ENCODE results near the gene ARHGAP24.

Gene ARHGAP24

GRCh38 chr4:85783483-85783882 lies 308.5 kb downstream of the ARHGAP24 start:
- WGBS, result 92% methylated on average over 2 of the region's 2 CpGs
- H3K27ac ChIP-seq (ENCODE audit: low read depth, low read length), result no peak overlapping the region

GRCh38 chr4:85783900-85784299 lies 308.9 kb downstream of the ARHGAP24 start:
- no peak overlapping the region for H3K9ac ChIP-seq (ENCODE audit: low read depth, low read length)
- H3K27ac ChIP-seq (ENCODE audit: low read depth, low read length), result no peak overlapping the region
- no peak overlapping the region for H3K4me3 ChIP-seq (ENCODE audit: low read length)
- H3K9me3 ChIP-seq (ENCODE audit: insufficient read depth, low read depth, low read length), result no peaks in the 10 kb centered on the region
- H3K4me1 ChIP-seq (ENCODE audit: insufficient read depth, low read length), result peaks cover under 1% of the 10 kb centered on the region
- WGBS, result 92% methylated on average over 1 of the region's 1 CpG
- H3K27me3 ChIP-seq (ENCODE audit: insufficient read depth, low read length), result no peaks in the 10 kb centered on the region
- no peaks in the 10 kb centered on the region for H3K36me3 ChIP-seq (ENCODE audit: insufficient read depth, low read length)

More at GRCh38 chr4:85783483-85783882, 308.5 kb downstream of the ARHGAP24 start:
- no peaks in the 10 kb centered on the region for H3K9me3 ChIP-seq (ENCODE audit: insufficient read depth, low read depth, low read length)
- H3K36me3 ChIP-seq (ENCODE audit: insufficient read depth, low read length), result no peaks in the 10 kb centered on the region
- H3K4me1 ChIP-seq (ENCODE audit: insufficient read depth, low read length), result peaks cover 5% of the 10 kb centered on the region
- no peak overlapping the region for H3K4me3 ChIP-seq (ENCODE audit: low read length)
- no peak overlapping the region for H3K9ac ChIP-seq (ENCODE audit: low read depth, low read length)
- H3K27me3 ChIP-seq (ENCODE audit: insufficient read depth, low read length), result no peaks in the 10 kb centered on the region

GRCh38 chr4:85784348-85784747 lies 309.4 kb downstream of the ARHGAP24 start:
- Histone ChIP-seq H3K9me3 (ENCODE audit: insufficient read depth, low read depth, low read length) (no peaks in the 10 kb centered on the region), H3K27me3 (ENCODE audit: insufficient read depth, low read length) (no peaks in the 10 kb centered on the region), H3K9ac (ENCODE audit: low read depth, low read length) (no peak overlapping the region), H3K27ac (ENCODE audit: low read depth, low read length) (no peak overlapping the region), H3K4me1 (ENCODE audit: insufficient read depth, low read length) (no peaks in the 10 kb centered on the region), H3K36me3 (ENCODE audit: insufficient read depth, low read length) (no peaks in the 10 kb centered on the region), H3K4me3 (ENCODE audit: low read length) (no peak overlapping the region)
- WGBS, result 88% methylated on average over 3 of the region's 3 CpGs

GRCh38 chr4:85784947-85785346 lies 310.0 kb downstream of the ARHGAP24 start:
- H3K27me3 ChIP-seq (ENCODE audit: insufficient read depth, low read length), result no peaks in the 10 kb centered on the region
- H3K9ac ChIP-seq (ENCODE audit: low read depth, low read length), result no peak overlapping the region
- H3K9me3 ChIP-seq (ENCODE audit: insufficient read depth, low read depth, low read length), result no peaks in the 10 kb centered on the region
- H3K4me3 ChIP-seq (ENCODE audit: low read length), result no peak overlapping the region
- 83% methylated on average over 1 of the region's 1 CpG for WGBS
- H3K36me3 ChIP-seq (ENCODE audit: insufficient read depth, low read length), result no peaks in the 10 kb centered on the region
- no peak overlapping the region for H3K27ac ChIP-seq (ENCODE audit: low read depth, low read length)
- H3K4me1 ChIP-seq (ENCODE audit: insufficient read depth, low read length), result no peaks in the 10 kb centered on the region

- H3K4me3 ChIP-seq (ENCODE audit: low read length), result no peak overlapping the region
- H3K4me1 ChIP-seq (ENCODE audit: insufficient read depth, low read length), result no peaks in the 10 kb centered on the region
- 88% methylated on average over 3 of the region's 3 CpGs for WGBS
- H3K27me3 ChIP-seq (ENCODE audit: insufficient read depth, low read length), result no peaks in the 10 kb centered on the region
- H3K9ac ChIP-seq (ENCODE audit: low read depth, low read length), result no peak overlapping the region
- no peaks in the 10 kb centered on the region for H3K9me3 ChIP-seq (ENCODE audit: insufficient read depth, low read depth, low read length)
- no peaks in the 10 kb centered on the region for H3K36me3 ChIP-seq (ENCODE audit: insufficient read depth, low read length)
- H3K27ac ChIP-seq (ENCODE audit: low read depth, low read length), result no peak overlapping the region
Observed at GRCh38 chr4:85787133-85787532, 312.2 kb downstream of the ARHGAP24 start.

GRCh38 chr4:85788604-85789003 lies 313.7 kb downstream of the ARHGAP24 start:
- H3K36me3 ChIP-seq (ENCODE audit: insufficient read depth, low read length), result no peaks in the 10 kb centered on the region
- H3K27me3 ChIP-seq (ENCODE audit: insufficient read depth, low read length), result no peaks in the 10 kb centered on the region
- H3K27ac ChIP-seq (ENCODE audit: low read depth, low read length), result no peak overlapping the region
- 73% methylated on average over 2 of the region's 2 CpGs for WGBS
- no peak overlapping the region for H3K9ac ChIP-seq (ENCODE audit: low read depth, low read length)
- H3K9me3 ChIP-seq (ENCODE audit: insufficient read depth, low read depth, low read length), result no peaks in the 10 kb centered on the region
- H3K4me1 ChIP-seq (ENCODE audit: insufficient read depth, low read length), result no peaks in the 10 kb centered on the region
- H3K4me3 ChIP-seq (ENCODE audit: low read length), result no peak overlapping the region

GRCh38 chr4:85789241-85789640 lies 314.3 kb downstream of the ARHGAP24 start:
- Histone ChIP-seq H3K4me1 (ENCODE audit: insufficient read depth, low read length) (no peaks in the 10 kb centered on the region), H3K36me3 (ENCODE audit: insufficient read depth, low read length) (no peaks in the 10 kb centered on the region), H3K27ac (ENCODE audit: low read depth, low read length) (no peak overlapping the region), H3K27me3 (ENCODE audit: insufficient read depth, low read length) (no peaks in the 10 kb centered on the region), H3K9me3 (ENCODE audit: insufficient read depth, low read depth, low read length) (no peaks in the 10 kb centered on the region), H3K9ac (ENCODE audit: low read depth, low read length) (no peak overlapping the region), H3K4me3 (ENCODE audit: low read length) (no peak overlapping the region)
- WGBS, result 96% methylated on average over 1 of the region's 3 CpGs

GRCh38 chr4:85790582-85790981 lies 315.6 kb downstream of the ARHGAP24 start:
- no peaks in the 10 kb centered on the region for H3K4me1 ChIP-seq (ENCODE audit: insufficient read depth, low read length)
- H3K36me3 ChIP-seq (ENCODE audit: insufficient read depth, low read length), result no peaks in the 10 kb centered on the region
- H3K27ac ChIP-seq (ENCODE audit: low read depth, low read length), result no peak overlapping the region
- H3K9me3 ChIP-seq (ENCODE audit: insufficient read depth, low read depth, low read length), result no peaks in the 10 kb centered on the region
- no peak overlapping the region for H3K4me3 ChIP-seq (ENCODE audit: low read length)
- no peak overlapping the region for H3K9ac ChIP-seq (ENCODE audit: low read depth, low read length)
- H3K27me3 ChIP-seq (ENCODE audit: insufficient read depth, low read length), result no peaks in the 10 kb centered on the region

GRCh38 chr4:85792376-85793232 lies 317.7 kb downstream of the ARHGAP24 start:
- Histone ChIP-seq H3K4me1 (ENCODE audit: insufficient read depth, low read length) (no peaks in the 10 kb centered on the region; the same call in 1 of the 2 replicates), H3K27me3 (ENCODE audit: insufficient read depth, low read length) (no peaks in the 10 kb centered on the region), H3K27ac (ENCODE audit: low read depth, low read length) (no peak overlapping the region), H3K9me3 (ENCODE audit: insufficient read depth, low read depth, low read length) (no peaks in the 10 kb centered on the region), H3K4me3 (ENCODE audit: low read length) (no peak overlapping the region), H3K9ac (ENCODE audit: low read depth, low read length) (no peak overlapping the region), H3K36me3 (ENCODE audit: insufficient read depth, low read length) (no peaks in the 10 kb centered on the region)

- H3K9ac ChIP-seq (ENCODE audit: low read depth, low read length), result no peak overlapping the region
- H3K9me3 ChIP-seq (ENCODE audit: insufficient read depth, low read depth, low read length), result 0 out of 2 replicates have a peak, but pooled peaks cover 2% of the 10 kb centered on the region
- H3K27me3 ChIP-seq (ENCODE audit: insufficient read depth, low read length), result no peaks in the 10 kb centered on the region
- H3K27ac ChIP-seq (ENCODE audit: low read depth, low read length), result no peak overlapping the region
- H3K4me3 ChIP-seq (ENCODE audit: low read length), result no peak overlapping the region
- H3K4me1 ChIP-seq (ENCODE audit: insufficient read depth, low read length), result no peaks in the 10 kb centered on the region; the same call in 1 of the 2 replicates
- no peaks in the 10 kb centered on the region for H3K36me3 ChIP-seq (ENCODE audit: insufficient read depth, low read length)
- 100% methylated on average over 3 of the region's 3 CpGs for WGBS
Observed at GRCh38 chr4:85793233-85793585, 318.3 kb downstream of the ARHGAP24 start.

- H3K4me3 ChIP-seq (ENCODE audit: low read length), result no peak overlapping the region
- H3K9me3 ChIP-seq (ENCODE audit: insufficient read depth, low read depth, low read length), result peaks cover 10% of the 10 kb centered on the region
- no peaks in the 10 kb centered on the region for H3K36me3 ChIP-seq (ENCODE audit: insufficient read depth, low read length)
- no peaks in the 10 kb centered on the region for H3K27me3 ChIP-seq (ENCODE audit: insufficient read depth, low read length)
- WGBS, result 97% methylated on average over 2 of the region's 2 CpGs
- no peak overlapping the region for H3K27ac ChIP-seq (ENCODE audit: low read depth, low read length)
- H3K4me1 ChIP-seq (ENCODE audit: insufficient read depth, low read length), result no peaks in the 10 kb centered on the region; the same call in 1 of the 2 replicates
- no peak overlapping the region for H3K9ac ChIP-seq (ENCODE audit: low read depth, low read length)
Observed at GRCh38 chr4:85798012-85798770, 323.2 kb downstream of the ARHGAP24 start.

Data from HUES64 (cell line).